ENCODE results near the gene ATAT1. TPM values are rescaled to one million over a fixed set of nuclear protein-coding genes. Genes with fewer than 3 reads are reported as not detected.

ATAT1 gene
- polyA plus RNA-seq, 1 donor (not counting 4 experiments of a cell fraction or from before 2014, with no cell fraction given) = 5.4 TPM

GRCh38 chr6:30590509-30590908 is 36.2 kb upstream of the ATAT1 start:
- dilution Hi-C loops (cut with MboI; ENCODE audit: extremely low pct_ligation_motif_present, low sequenced_read_pairs) = no loop called here
- H3K4me2 ChIP-seq (ENCODE audit: control insufficient read depth, extremely low read depth, insufficient read depth, low read depth, low read length) = peak overlapping the region; percentile 33
- no peaks in the 10 kb centered on the region for H3K27me3 ChIP-seq (ENCODE audit: control insufficient read depth, extremely low read depth, insufficient read depth, low read length)
- peak overlapping the region; percentile 55 for H3K27ac ChIP-seq (ENCODE audit: control insufficient read depth, insufficient read depth, low read length)
- peaks cover 28% of the 10 kb centered on the region for H3K4me1 ChIP-seq (ENCODE audit: control insufficient read depth, extremely low read depth, insufficient read depth, low read length)
- H3K9ac ChIP-seq (ENCODE audit: control insufficient read depth, extremely low read depth, insufficient read depth, low read length) = peak overlapping the region; percentile 2
- H4K20me1 ChIP-seq (ENCODE audit: control insufficient read depth, extremely low read depth, insufficient read depth, low read length) = peaks cover 16% of the 10 kb centered on the region
- no peak overlapping the region for H3K4me3 ChIP-seq (ENCODE audit: control insufficient read depth in 2 of 3, extremely low read depth in 1 of 3, insufficient read depth in 2 of 3, low read depth in 1 of 3, low read length in 3 of 3)
- H3K9me1 ChIP-seq (ENCODE audit: control insufficient read depth, extremely low read depth, insufficient read depth, low read length) = no peaks in the 10 kb centered on the region
- DNase-seq (ENCODE audit: low read depth, low spot score) (no peak), FAIRE-seq (no peak)
- no peak for TF ChIP-seq EZH2 (IDR thresholded peaks at IDR 0.05; ENCODE audit: low read length)
- TF ChIP-seq, protein P1, sequence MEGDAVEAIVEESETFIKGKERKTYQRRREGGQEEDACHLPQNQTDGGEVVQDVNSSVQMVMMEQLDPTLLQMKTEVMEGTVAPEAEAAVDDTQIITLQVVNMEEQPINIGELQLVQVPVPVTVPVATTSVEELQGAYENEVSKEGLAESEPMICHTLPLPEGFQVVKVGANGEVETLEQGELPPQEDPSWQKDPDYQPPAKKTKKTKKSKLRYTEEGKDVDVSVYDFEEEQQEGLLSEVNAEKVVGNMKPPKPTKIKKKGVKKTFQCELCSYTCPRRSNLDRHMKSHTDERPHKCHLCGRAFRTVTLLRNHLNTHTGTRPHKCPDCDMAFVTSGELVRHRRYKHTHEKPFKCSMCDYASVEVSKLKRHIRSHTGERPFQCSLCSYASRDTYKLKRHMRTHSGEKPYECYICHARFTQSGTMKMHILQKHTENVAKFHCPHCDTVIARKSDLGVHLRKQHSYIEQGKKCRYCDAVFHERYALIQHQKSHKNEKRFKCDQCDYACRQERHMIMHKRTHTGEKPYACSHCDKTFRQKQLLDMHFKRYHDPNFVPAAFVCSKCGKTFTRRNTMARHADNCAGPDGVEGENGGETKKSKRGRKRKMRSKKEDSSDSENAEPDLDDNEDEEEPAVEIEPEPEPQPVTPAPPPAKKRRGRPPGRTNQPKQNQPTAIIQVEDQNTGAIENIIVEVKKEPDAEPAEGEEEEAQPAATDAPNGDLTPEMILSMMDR (optimal IDR thresholded peaks at IDR 0.05 in 1 of 3, IDR thresholded peaks at IDR 0.05 in 1 of 3, conservative IDR thresholded peaks at IDR 0.05 in 1 of 3; ENCODE audit: extremely low read depth in 1 of 3, insufficient read depth in 2 of 3, low read length in 3 of 3) = no peak
- H3K36me3 ChIP-seq (ENCODE audit: control insufficient read depth in 2 of 2, extremely low read depth in 1 of 2, insufficient read depth in 2 of 2, low read length in 2 of 2) = peaks cover 31 to 62% of the 10 kb centered on the region in 2 experiments
- H3K79me2 ChIP-seq (ENCODE audit: control insufficient read depth, insufficient read depth, low read length) = peaks cover 24% of the 10 kb centered on the region
- H3K9me3 ChIP-seq (ENCODE audit: control insufficient read depth, low read depth, low read length) = no peaks in the 10 kb centered on the region
- H2AFZ ChIP-seq (ENCODE audit: control insufficient read depth, low read length) = no peak overlapping the region

- H3K36me3 ChIP-seq (ENCODE audit: control insufficient read depth in 2 of 2, extremely low read depth in 1 of 2, insufficient read depth in 2 of 2, low read length in 2 of 2) = peaks cover 27 to 58% of the 10 kb centered on the region in 2 experiments
- peak; percentile 95 for FAIRE-seq
Observed at GRCh38 chr6:30591008-30591407, 35.7 kb upstream of the ATAT1 start.

More at GRCh38 chr6:30591008-30591407, 35.7 kb upstream of the ATAT1 start:
- Histone ChIP-seq H3K27ac (ENCODE audit: control insufficient read depth, insufficient read depth, low read length) (peak overlapping the region; percentile 55), H3K4me3 (ENCODE audit: control insufficient read depth in 2 of 3, extremely low read depth in 1 of 3, insufficient read depth in 2 of 3, low read depth in 1 of 3, low read length in 3 of 3) (peak overlapping the region in 2 of 3 experiments; percentile 23 to 38), H3K9me3 (ENCODE audit: control insufficient read depth, low read depth, low read length) (no peaks in the 10 kb centered on the region), H2AFZ (ENCODE audit: control insufficient read depth, low read length) (no peak overlapping the region), H3K4me2 (ENCODE audit: control insufficient read depth, extremely low read depth, insufficient read depth, low read depth, low read length) (peak overlapping the region; percentile 33), H3K79me2 (ENCODE audit: control insufficient read depth, insufficient read depth, low read length) (peaks cover 24% of the 10 kb centered on the region), H3K9me1 (ENCODE audit: control insufficient read depth, extremely low read depth, insufficient read depth, low read length) (no peaks in the 10 kb centered on the region), H3K27me3 (ENCODE audit: control insufficient read depth, extremely low read depth, insufficient read depth, low read length) (no peaks in the 10 kb centered on the region), H3K4me1 (ENCODE audit: control insufficient read depth, extremely low read depth, insufficient read depth, low read length) (peaks cover 28% of the 10 kb centered on the region), H3K9ac (ENCODE audit: control insufficient read depth, extremely low read depth, insufficient read depth, low read length) (peak overlapping the region; percentile 2), H4K20me1 (ENCODE audit: control insufficient read depth, extremely low read depth, insufficient read depth, low read length) (peaks cover 16% of the 10 kb centered on the region)
- DNase-seq (ENCODE audit: low read depth, low spot score) = peak; percentile 38
- TF ChIP-seq, protein P1 (optimal IDR thresholded peaks at IDR 0.05 in 1 of 3, IDR thresholded peaks at IDR 0.05 in 1 of 3, conservative IDR thresholded peaks at IDR 0.05 in 1 of 3; ENCODE audit: extremely low read depth in 1 of 3, insufficient read depth in 2 of 3, low read length in 3 of 3) = peak in 1 of 3 experiments; percentile 7
- no peak for TF ChIP-seq EZH2 (IDR thresholded peaks at IDR 0.05; ENCODE audit: low read length)
- dilution Hi-C loops (cut with MboI; ENCODE audit: extremely low pct_ligation_motif_present, low sequenced_read_pairs) = no loop called here
